Amniotic stem cell (primary cell): ENCODE data around the gene ANKRD55.
"Not testable (repeated sequence)": the region's sequence is repeated elsewhere in the genome, so short reads cannot be mapped to it uniquely, and the experiment has no call there.

Experiments used
- DNase-seq: peaks from one replicate; lab custom pipeline; 2025; lab: John Stamatoyannopoulos, UW

ANKRD55 gene

DNA sequence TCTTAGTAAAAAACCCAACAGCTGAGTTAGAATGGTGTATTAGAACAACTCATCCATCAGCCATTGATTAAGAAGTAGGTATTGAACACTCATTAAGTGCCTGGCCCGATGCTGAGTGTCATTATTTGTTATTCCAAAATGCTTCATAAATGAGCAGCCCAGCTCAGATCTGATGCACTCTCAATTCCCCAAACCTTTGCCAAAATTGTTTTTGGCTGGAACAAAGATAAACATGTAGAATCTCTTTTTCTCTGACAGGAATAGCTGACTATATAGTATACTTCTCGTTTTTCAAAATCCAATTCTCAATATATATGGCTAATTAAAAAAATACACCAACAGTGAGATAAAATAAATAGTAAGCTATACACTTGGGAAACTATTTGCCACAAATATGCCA is 20.0 kb upstream of the ANKRD55 start:
- DNase-seq = no peak

- DNase-seq = no peak
These were observed 18.9 kb upstream of the ANKRD55 start for GRCh38 chr5:56251918-56252553.

DNA sequence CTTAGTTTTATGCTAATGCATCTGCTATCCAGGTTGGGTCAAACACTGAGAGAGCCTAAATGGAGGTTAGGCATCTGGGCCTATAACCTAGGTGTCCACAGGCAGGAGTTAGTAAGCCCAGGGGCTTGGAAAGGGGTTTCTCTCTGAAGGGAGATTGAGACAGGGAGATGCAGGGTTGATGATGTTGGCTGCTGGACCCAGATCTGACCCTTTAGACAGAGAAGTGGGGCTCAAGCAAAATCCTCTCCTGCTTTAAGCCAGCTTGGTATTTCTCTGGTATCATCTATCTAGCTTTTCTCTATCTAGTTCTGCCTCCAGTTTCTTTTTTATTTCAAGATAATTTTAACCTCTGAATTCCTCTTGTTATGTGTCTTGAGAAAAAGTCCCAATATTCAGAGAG is 18.3 kb upstream of the ANKRD55 start:
- no peak for DNase-seq

- DNase-seq = no peak
These were observed 16.9 kb upstream of the ANKRD55 start for GRCh38 chr5:56250011-56250410.

DNA sequence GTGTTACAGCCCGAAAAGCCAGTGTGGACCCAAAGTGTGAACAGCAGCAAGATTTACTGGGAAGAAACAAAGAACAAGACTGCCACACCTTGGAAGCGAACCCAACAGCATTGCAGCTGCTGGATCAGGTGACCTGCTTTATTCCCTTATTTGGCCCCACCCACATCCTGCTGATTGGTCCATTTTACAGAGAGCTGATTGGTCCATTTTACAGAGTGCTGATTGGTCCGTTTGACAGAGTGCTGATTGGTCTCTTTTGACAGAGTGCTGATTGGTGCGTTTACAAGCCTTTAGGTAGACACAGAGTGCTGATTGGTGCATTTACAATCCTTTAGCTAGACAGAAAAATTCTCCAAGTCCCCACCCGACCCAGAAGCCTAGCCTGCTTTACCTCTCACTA is 16.0 kb upstream of the ANKRD55 start:
- not testable (repeated sequence) for DNase-seq

DNA sequence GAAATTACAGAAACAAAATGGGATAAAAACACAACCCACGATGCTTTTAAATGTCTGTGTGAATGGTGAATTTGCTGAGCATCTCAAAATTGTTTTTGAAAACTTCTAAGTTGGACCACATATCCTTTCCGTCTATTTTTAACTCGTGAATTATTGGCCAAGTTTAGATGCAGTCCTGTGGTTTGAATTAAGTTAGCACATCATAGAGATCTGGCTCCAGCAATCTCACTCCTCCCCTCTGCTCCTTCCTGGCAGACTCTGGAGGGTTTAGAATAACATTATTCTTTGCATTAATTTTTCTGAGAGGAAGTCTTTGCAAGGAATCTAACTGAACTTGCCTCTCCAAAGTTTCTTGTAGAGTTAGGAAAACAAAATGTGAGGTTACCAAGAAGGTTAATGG is 14.5 kb upstream of the ANKRD55 start:
- DNase-seq = no peak

- no peak for DNase-seq
These were observed 13.6 kb upstream of the ANKRD55 start for GRCh38 chr5:56246769-56247168.

- DNase-seq = no peak
These were observed 12.4 kb upstream of the ANKRD55 start for GRCh38 chr5:56245481-56245880.

DNA sequence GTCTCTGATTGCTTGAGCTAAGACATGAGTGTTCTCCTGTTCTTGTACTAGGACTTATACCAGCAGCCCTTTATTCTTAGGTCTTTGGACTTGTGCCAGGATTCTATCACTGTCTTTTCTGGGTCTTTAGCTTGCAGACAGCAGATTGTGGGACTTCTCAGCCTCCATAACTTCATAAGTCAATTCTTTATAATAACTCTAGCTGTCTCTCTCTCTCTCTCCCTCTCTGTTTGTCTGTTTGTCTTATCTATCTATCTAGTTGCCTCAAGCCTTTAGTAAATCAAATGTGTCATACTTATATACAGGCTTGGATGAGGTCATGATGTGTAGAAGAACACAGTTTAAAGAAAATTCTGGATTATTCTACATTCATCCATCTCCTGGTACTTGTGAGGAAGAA is 11.5 kb upstream of the ANKRD55 start:
- DNase-seq = no peak

DNA sequence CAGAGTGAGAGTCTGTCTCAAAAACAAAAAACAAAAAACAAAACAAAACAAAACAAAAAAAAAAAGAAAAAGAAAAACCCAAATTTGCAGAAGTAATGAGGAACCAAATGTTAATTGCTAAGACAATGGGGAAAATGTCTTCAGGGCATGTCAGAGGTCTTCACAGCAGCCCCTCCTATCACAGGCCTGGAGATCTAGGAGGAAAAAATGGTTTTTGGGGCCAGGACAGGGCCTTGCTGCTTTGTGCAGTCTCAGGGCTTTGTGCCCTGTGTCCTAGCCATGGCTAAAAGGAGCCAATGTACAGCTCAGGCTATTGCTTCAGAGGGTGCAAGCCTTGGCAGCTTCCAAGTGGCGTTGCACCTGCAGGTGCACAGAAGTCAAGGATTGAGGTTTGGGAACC is 9.1 kb upstream of the ANKRD55 start:
- DNase-seq = not testable (repeated sequence)

- DNase-seq = no peak
These were observed 592 bp downstream of the ANKRD55 start for GRCh38 chr5:56232538-56232937.

DNA sequence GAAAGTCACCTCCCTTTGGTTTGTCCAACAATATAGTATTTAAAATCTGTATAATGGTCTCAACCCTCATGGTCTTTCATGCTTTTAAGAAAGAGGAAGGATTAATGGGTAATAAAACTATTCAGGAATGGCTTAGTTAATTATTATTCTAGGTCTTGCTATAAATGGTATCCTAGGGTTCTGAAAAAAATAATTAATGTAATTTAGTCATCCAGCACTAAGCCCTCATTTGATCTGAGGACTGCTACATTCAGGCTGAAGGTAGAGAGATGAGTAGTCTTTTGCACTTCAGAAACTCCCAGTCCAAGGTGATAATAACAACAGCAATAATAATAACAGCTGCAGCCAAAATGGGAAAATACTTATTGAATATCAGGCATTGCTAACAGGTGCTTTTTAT is 2.6 kb downstream of the ANKRD55 start:
- no peak for DNase-seq

DNA sequence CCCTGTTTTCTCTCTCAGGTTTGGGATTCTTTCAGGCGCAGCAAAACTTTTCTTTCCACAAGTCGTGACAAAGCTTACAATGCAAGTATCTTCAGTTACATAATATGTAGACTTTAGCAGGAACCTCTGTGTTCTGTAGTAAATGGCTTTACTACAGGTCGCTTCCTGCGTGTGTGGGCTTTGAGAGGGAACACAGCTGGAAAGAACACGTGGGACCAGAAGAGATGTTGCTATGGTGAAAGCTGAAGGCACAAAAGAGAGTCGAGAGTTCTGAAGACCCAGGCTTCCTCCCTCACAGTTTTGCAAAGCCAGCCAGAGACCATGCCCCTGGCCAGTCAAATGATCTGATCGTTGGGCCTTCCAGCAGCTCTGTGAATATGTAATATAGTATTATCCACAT is 4.0 kb downstream of the ANKRD55 start:
- no peak for DNase-seq

- DNase-seq = no peak
These were observed 4.5 kb downstream of the ANKRD55 start for GRCh38 chr5:56228631-56229030.

GRCh38 chr5:56227691-56228090 is 5.4 kb downstream of the ANKRD55 start:
- DNase-seq = no peak

- not testable (repeated sequence) for DNase-seq
These were observed 9.8 kb downstream of the ANKRD55 start for GRCh38 chr5:56223298-56223697.

DNA sequence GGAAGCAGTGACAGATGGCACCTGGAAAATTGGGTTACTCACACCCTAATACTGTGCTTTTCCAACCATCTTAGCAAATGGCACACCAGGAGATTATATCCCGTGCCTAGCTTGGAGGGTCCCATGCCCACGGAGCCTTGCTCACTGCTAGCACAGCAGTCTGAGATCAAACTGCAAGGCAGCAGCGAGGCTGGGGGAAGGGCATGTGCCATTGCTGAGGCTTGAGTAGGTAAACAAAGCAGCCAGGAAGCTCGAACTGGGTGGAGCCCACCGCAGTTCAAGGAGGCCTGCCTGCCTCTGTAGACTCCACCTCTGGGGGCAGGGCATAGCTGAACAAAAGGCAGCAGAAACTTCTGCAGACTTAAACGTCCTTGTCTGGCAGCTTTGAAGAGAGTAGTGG is 11.5 kb downstream of the ANKRD55 start:
- not testable (repeated sequence) for DNase-seq

GRCh38 chr5:56215019-56215830 is 17.9 kb downstream of the ANKRD55 start:
- DNase-seq = no peak

DNA sequence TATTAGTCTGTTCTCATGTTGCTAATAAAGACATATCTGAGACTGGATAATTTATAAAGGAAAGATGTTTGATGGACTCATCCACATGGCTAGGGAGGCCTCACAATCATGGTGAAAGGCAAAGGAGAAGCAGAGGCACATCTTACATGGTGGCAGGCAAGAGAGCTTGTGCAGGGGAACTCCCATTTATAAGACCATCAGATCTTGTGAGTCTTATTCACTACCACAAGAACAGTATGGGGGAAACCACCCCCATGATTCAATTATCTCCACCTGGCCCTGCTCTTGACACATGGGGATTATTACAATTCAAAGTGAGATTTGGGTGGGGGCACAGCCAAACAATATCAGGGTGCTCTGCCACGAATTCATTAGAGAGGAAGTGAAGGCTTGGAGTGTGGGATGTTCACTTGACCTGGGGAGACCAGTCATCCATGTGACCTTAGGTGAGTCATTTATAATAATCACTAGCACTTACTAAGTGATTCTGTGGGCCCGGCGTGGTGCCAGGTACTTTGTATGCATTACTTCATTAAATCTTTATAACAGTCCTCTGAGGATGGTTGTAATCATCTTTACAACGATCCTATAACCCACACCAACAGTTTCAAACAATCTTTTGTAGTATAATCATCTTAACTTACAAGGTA is 19.1 kb downstream of the ANKRD55 start:
- not testable (repeated sequence) for DNase-seq

DNA sequence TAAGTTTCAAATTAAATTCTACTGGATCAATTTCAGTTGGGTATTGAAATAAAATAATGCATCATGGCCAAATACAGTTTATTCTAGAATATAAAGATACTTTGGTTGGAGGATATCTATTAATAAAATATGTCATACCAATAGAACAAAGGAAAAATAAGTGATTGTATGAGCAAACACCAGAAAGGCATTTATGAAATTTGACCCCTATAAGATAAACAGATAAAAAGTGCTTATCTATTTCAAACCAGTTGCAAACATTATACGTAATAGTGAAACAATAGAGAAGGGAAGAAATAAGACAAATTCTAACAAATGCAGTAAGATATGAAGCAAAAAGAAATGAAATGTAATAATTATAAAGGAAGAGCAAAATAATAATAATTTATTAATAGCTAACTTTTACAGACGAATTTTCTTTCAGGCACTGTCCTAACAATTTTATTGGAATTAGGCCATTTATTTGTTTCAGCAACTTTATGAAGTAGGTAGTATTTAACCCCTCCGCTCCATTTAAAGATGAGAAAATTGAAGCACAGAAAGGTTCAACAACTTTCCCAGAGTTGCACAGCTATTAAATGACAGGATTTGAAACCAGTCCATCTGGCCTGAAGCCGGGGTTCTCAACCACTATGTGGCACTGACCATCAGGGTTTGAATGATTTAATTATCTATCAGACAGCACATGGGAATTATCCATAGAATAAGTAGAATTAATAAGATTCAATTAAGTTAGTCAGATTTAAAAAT is 20.8 kb downstream of the ANKRD55 start:
- no peak for DNase-seq

- DNase-seq = peak; percentile 20
These were observed 21.7 kb downstream of the ANKRD55 start for GRCh38 chr5:56211298-56211865.

DNA sequence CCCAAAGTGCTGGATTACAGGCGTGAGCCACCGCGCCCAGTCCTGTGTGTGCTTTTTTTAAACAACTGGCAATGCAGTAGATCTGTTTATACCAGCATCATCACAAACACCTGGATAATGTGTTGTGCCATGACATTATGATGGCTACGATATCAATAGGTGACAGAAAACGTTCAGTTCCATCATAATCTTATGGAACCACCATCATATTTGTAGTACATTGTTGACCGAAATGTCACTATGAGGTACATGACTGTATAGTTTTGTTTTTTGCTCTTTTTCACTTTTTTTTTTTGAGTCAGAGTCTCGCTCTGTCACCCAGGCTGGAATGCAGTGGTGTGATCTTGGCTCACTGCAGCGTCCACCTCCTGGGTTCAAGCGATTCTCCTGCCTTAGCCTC is 24.4 kb downstream of the ANKRD55 start:
- no peak for DNase-seq
